ENCODE measurements around the gene PPP1R1B.

DNA sequence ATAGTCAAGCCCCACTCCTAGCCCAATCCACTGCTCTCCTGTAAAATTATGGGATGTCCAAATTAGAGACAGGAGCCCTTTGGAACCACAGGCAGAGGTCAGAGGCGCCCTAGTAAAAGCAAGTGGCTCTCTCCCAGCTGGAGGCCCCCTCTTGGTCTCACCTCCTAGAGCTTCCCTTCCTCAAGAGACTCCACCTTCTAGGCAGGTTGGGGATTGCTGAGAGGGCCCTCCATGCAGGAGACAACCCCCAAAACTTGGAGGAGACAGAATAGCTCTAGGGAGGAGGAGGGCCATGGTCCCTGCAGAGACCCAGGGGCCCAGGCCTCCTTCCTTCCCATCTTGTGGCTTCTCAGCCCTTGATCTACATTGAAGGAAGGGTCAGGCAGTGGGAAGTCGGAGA is 48.5 kb upstream of the PPP1R1B start:
- TF ChIP-seq EZH2 (optimal IDR thresholded peaks at IDR 0.05; ENCODE audit: low read depth, low read length) = no peak
- TF ChIP-seq, protein P1, sequence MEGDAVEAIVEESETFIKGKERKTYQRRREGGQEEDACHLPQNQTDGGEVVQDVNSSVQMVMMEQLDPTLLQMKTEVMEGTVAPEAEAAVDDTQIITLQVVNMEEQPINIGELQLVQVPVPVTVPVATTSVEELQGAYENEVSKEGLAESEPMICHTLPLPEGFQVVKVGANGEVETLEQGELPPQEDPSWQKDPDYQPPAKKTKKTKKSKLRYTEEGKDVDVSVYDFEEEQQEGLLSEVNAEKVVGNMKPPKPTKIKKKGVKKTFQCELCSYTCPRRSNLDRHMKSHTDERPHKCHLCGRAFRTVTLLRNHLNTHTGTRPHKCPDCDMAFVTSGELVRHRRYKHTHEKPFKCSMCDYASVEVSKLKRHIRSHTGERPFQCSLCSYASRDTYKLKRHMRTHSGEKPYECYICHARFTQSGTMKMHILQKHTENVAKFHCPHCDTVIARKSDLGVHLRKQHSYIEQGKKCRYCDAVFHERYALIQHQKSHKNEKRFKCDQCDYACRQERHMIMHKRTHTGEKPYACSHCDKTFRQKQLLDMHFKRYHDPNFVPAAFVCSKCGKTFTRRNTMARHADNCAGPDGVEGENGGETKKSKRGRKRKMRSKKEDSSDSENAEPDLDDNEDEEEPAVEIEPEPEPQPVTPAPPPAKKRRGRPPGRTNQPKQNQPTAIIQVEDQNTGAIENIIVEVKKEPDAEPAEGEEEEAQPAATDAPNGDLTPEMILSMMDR (IDR thresholded peaks at IDR 0.05; ENCODE audit: low read length) = no peak
- TF ChIP-seq EZH2phosphoT487 (IDR thresholded peaks at IDR 0.05; ENCODE audit: low read length) = no peak

All from MM.1S (cell line).